ENCODE data around the gene FKBP6. TPM values are rescaled to one million over a fixed set of nuclear protein-coding genes. Genes with fewer than 3 reads are reported as not detected.
"Not testable (repeated sequence)": the region's sequence is repeated elsewhere in the genome, so short reads cannot be mapped to it uniquely, and the experiment has no call there.

The FKBP6 gene, protein sequence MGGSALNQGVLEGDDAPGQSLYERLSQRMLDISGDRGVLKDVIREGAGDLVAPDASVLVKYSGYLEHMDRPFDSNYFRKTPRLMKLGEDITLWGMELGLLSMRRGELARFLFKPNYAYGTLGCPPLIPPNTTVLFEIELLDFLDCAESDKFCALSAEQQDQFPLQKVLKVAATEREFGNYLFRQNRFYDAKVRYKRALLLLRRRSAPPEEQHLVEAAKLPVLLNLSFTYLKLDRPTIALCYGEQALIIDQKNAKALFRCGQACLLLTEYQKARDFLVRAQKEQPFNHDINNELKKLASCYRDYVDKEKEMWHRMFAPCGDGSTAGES
- total RNA-seq = not detected

DNA sequence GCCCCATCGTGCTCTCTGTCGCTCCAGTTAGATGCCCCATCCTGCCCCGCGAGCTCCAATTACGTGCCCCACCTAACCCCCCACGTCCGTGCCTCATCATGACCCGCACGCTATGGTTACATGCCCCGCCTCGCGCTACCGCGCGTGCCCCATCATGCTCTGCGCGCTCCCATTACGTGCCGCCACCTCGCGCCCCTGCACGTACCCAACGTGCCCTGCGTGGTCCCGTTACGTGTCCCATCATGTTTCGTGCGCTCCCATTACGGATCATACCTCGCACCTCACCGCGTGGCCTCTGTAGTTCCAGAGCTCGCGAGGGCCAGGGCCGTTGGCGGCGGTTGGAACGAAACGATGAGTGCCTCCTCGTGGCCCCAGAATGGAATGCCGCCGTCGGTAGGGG, at the start of gene FKBP6, which contains the start of gene TRIM50:
TSS of gene FKBP6 (plus strand) at position 240 of the 400 bp plus-strand sequence. CDS start 268 bp downstream, outside the sequence.
TSS of gene TRIM50 (minus strand) at position 161 of the 400 bp plus-strand sequence. CDS start 3,295 bp downstream, outside the sequence.
- DNase-seq (ENCODE audit: low spot score) = not testable (repeated sequence)

DNA sequence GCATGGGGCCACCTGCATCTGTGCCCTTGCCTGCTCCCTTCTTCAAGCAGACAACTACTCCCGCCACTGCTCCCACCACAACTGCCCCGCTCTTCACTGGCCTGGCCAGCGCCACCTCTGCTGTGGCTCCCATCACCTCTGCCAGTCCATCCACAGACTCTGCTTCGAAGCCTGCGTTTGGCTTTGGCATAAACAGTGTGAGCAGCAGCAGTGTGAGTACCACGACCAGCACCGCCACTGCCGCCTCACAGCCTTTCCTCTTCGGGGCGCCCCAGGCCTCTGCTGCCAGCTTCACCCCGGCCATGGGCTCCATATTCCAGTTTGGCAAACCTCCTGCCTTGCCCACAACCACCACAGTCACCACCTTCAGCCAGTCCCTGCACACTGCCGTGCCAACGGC, 30.7 kb upstream of the FKBP6 start:
- ATAC-seq (ENCODE audit: low FRiP score); DNase-seq (ENCODE audit: low spot score): not testable (repeated sequence)

More for the DNA sequence above, at the start of gene FKBP6, which contains the start of gene TRIM50:
- not testable (repeated sequence) for ATAC-seq (ENCODE audit: low FRiP score)

DNA sequence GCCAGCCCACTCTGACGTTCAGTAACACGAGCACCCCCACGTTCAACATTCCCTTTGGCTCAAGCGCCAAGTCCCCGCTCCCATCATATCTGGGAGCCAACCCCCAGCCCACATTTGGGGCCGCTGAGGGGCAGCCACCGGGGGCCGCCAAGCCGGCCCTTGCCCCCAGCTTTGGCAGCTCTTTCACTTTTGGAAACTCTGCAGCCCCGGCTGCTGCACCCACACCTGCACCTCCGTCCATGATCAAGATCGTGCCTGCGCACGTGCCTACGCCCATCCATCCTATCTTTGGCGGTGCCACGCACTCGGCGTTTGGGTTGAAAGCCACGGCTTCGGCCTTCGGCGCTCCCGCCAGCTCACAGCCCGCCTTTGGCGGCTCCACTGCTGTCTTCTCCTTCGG, 30.3 kb upstream of the FKBP6 start:
- DNase-seq (ENCODE audit: low spot score); ATAC-seq (ENCODE audit: low FRiP score): not testable (repeated sequence)

DNA sequence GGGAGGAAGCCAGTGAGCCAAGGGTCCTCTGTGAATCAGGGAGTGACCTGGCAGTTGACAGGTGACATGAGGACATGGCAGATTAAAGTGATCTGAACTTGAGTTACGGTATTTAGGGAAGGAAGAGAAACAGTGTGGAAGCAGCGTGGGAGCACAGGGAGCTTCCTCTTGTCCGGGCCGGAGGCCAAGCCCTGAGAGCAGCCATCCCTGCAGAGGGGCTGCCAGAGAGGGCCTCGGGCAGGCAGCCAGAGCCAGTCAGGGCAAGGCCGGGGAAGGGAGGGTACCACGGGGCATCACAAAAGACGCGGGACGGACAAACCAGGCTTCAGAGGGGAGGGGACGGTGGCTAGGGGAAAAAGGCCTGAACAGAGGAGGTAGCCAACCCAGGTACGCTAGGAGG, 28.1 kb upstream of the FKBP6 start:
- ATAC-seq (ENCODE audit: low FRiP score); DNase-seq (ENCODE audit: low spot score): not testable (repeated sequence)

DNA sequence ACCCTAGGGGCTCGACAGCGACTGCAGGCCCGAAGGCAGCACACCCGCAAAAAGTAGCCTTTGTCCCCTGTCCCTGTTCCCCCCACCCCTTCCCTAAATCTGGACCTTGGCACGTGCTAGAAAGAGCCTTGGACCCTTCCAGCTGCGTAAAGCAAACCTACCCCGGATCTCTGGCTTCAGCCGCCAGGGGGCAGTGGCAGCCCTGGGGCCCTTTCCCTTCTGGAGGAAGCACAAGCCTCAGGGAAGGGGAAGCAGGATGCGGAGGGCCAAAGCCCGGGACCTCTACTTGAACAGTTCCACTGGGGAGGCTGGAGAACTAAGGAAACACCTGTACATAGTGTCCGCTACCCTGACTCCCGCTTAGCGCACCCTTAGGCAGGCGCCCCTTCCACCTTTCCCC, 26.9 kb upstream of the FKBP6 start:
- not testable (repeated sequence) for DNase-seq (ENCODE audit: low spot score); ATAC-seq (ENCODE audit: low FRiP score)

DNA sequence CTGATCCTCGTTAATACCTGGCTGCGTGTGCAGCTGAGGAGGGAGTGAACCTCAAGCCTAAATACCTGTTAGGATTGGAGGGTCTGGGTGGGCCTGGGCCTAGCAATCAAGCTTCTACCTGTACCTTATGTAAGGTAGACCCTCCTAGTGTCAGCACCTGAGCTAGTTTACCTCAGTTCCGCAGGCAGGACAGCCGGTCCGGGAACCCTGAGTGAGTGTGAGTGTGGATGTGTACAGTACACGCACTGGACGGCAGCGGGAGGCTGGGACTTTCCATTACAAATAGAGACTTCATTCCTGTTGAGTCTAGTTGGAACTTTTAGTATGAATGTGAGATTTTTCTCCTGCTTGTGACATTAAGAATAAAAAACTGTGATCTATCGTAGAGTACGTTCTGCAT, 25.1 kb upstream of the FKBP6 start:
- not testable (repeated sequence) for DNase-seq (ENCODE audit: low spot score); ATAC-seq (ENCODE audit: low FRiP score)

DNA sequence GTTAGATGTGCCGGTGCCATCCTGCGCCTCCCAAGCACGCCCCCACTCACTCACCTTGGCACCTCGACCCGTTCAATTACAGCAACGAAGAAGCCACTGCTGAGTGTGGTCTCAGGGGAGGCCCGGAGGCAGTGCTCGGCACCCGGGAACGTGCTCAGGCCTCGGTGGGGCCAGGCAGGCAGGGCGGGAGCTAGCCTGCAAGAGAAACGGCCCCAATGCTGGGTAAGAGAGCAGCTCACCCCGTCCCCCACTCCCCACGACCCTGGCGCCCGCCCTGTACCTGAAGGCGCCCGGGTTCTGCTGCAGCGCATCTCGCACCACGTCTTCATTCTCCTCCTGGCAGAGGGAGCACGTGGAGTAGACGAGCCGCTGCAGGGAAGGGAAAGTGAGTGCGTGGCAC, 24.4 kb upstream of the FKBP6 start:
- TF ChIP-seq, protein P1, sequence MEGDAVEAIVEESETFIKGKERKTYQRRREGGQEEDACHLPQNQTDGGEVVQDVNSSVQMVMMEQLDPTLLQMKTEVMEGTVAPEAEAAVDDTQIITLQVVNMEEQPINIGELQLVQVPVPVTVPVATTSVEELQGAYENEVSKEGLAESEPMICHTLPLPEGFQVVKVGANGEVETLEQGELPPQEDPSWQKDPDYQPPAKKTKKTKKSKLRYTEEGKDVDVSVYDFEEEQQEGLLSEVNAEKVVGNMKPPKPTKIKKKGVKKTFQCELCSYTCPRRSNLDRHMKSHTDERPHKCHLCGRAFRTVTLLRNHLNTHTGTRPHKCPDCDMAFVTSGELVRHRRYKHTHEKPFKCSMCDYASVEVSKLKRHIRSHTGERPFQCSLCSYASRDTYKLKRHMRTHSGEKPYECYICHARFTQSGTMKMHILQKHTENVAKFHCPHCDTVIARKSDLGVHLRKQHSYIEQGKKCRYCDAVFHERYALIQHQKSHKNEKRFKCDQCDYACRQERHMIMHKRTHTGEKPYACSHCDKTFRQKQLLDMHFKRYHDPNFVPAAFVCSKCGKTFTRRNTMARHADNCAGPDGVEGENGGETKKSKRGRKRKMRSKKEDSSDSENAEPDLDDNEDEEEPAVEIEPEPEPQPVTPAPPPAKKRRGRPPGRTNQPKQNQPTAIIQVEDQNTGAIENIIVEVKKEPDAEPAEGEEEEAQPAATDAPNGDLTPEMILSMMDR (IDR thresholded peaks at IDR 0.05) = no peak

DNA sequence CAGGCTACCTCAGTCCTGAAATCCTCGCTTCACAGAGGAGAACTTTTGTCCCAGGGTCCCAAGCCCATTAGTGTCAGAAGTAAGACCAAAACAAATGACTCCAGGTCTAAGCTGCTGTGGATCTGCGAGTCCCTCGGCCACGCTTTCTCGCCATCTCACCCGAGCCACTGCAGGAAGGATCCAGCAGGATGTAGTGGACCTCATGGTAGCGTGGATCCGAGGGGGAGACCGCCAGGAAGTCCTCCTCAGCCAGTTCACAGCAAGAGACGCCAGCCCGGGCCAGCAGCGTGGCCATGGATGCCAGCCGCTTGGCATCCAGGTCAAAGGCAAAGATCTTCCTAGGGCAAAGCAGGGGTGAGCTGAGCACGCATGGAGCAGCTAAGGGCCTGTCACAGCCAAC, 23.9 kb upstream of the FKBP6 start:
- TF ChIP-seq, protein P1 (IDR thresholded peaks at IDR 0.05) = no peak
- no peak for DNase-seq (ENCODE audit: low spot score)
- ATAC-seq (ENCODE audit: low FRiP score) = no peak

More for the DNA sequence above, 24.4 kb upstream of the FKBP6 start:
- no peak for ATAC-seq (ENCODE audit: low FRiP score)
- no peak for DNase-seq (ENCODE audit: low spot score)

DNA sequence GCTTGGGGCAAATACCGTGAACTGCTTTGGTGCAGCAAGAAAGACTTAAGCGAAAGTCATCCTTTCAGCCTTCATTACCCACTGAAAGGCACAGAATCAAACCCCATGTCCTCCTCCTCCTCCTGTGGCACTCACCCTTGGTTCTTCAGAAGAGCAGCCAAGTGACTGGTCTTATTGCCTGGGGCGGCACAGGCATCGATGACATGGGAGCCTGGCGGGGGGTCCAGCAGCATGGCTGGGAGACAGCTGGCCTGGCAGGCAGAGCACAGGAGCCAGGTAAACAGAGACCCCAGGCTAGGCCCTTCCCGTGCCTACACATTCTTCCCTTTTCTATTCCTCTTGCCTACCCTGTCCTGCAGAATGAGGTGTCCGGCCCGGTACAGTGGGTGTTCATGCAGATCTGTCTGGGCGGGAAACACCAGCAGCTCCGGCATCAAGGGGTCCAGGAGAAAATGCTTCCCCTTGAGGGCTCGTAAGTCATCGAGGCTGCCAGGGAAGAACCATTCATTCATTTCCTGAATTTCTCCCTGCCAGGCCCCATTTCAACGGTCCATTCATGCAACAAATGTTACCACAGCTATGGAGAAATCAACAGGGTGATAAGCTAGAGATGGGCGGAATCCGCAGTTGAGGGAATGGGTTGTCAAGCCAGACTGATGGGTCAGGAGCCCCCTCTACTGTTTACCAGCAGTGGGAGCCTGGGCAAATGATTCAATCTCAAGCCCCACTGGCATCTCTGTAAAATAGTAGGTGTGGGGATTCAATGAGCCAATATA, 23.2 kb upstream of the FKBP6 start:
- not testable (repeated sequence) for DNase-seq (ENCODE audit: low spot score); ATAC-seq (ENCODE audit: low FRiP score)

DNA sequence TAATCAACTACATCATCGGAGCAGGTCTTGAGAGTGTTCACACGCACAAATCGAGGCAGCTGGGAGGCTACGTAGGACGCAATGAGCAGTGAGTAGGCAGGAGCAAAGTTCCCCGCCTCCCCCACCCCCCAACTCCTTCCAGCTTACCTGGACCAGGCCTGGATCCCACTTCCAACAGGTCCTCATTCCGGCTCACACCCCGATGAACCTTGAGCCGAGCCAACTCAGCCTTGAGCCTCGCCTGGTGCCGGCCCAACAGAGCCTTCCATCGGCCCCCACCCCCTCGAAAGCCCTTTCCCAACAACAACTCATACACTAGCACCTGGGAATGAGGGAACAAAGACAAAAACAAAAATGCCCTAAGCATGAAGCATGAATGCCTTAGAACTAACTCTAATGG, 20.5 kb upstream of the FKBP6 start:
- no peak for DNase-seq (ENCODE audit: low spot score)
- ATAC-seq (ENCODE audit: low FRiP score) = no peak
- TF ChIP-seq, protein P1 (IDR thresholded peaks at IDR 0.05) = no peak

All from omental fat pad (tissue), 4 donors.